Body of pancreas (tissue), 4 donors: Measurements from ENCODE around the gene CENPS.
"Not testable (repeated sequence)": the region's sequence is repeated elsewhere in the genome, so short reads cannot be mapped to it uniquely, and the experiment has no call there.

Experiments used
- CTCF ChIP-seq, 7 experiments: fragments of 450-650 bp in 4 of 7; fragments of 200-600 bp in 3 of 7; sonication (generic) in 3 of 7; IDR thresholded peaks; one replicate each; pipeline ENCODE4 v1.5.1; 2016 to 2019; ENCODE audit warnings: antibody characterized with exemption in 7 of 7
- POLR2A ChIP-seq, 3 donors: fragments of 450-650 bp; IDR thresholded peaks; one replicate each; pipeline ENCODE4 v1.6.1; 2016; ENCODE audit warnings: antibody characterized with exemption in 3 of 3, mild to moderate bottlenecking in 2 of 3

- not testable (repeated sequence) for TF ChIP-seq CTCF, POLR2A (IDR thresholded peaks at IDR 0.05)
These were observed 11.5 kb upstream of the CENPS start for GRCh38 chr1:10418741-10419140.
